H1 (cell line): ENCODE results near the gene UBE2H. TPM values are rescaled to one million over a fixed set of nuclear protein-coding genes. Genes with fewer than 3 reads are reported as not detected.

Experiments
- CTCF ChIA-PET: fragments of 300-600 bp; sonication (Branson Sonifier 250); formaldehyde crosslinking; loops from one replicate; lab custom pipeline; 2021; ENCODE audit not compliant: partially characterized antibody; lab: Charles Lee
- POLR2A ChIA-PET: fragments of 300-600 bp; sonication (Branson Sonifier 250); formaldehyde crosslinking; loops from one replicate; lab custom pipeline; 2021; ENCODE audit warnings: inconsistent platforms; ENCODE audit not compliant: partially characterized antibody; lab: Charles Lee
- DNase-seq, 2 experiments: peaks; one replicate each; pipeline versions ENCODE4 v3.0.0 to v3.0.0-alpha.2; 2010 to 2022; ENCODE audit warnings: low spot score in 2 of 2, low read depth in 1 of 2, mixed read lengths in 1 of 2
- FAIRE-seq: peaks from 2 replicates; lab custom pipeline; 2011; peaks lifted over from hg19 to GRCh38; lab: Jason Lieb, UNC
- H2AFZ ChIP-seq: 2 replicates; pipeline ENCODE4 v1.8.1; 2012; ENCODE audit warnings: low read length, inconsistent platforms
- H2AK5ac ChIP-seq: 2 replicates; pipeline ENCODE4 v1.6.1; 2013; ENCODE audit warnings: low read depth, low read length
- H2BK120ac ChIP-seq: replicated peaks from 2 replicates; pipeline ENCODE3; 2013; ENCODE audit warnings: low read depth, low read length, inconsistent platforms
- H2BK12ac ChIP-seq: 2 replicates; pipeline ENCODE4 v1.6.1; 2013; ENCODE audit warnings: low read depth, low read length
- H2BK15ac ChIP-seq: 2 replicates; pipeline ENCODE4 v1.6.1; 2013; ENCODE audit warnings: low read length
- H2BK20ac ChIP-seq: 2 replicates; pipeline ENCODE4 v1.6.1; 2013; ENCODE audit warnings: low read length
- H2BK5ac ChIP-seq: 2 replicates; pipeline ENCODE4 v1.6.1; 2013; ENCODE audit warnings: low read depth, low read length
- H3K14ac ChIP-seq: 2 replicates; pipeline ENCODE4 v1.6.1; 2013; ENCODE audit warnings: inconsistent platforms; ENCODE audit not compliant: insufficient read length
- H3K18ac ChIP-seq: 2 replicates; pipeline ENCODE4 v1.6.1; 2013; ENCODE audit warnings: low read length; ENCODE audit errors: extremely low read depth
- H3K23ac ChIP-seq: 2 replicates; pipeline ENCODE4 v1.6.1; 2013; ENCODE audit warnings: inconsistent platforms; ENCODE audit not compliant: insufficient read length
- H3K23me2 ChIP-seq: 2 replicates; pipeline ENCODE4 v1.6.1; 2013; ENCODE audit warnings: low read depth, low read length
- H3K27ac ChIP-seq: 2 replicates; pipeline ENCODE4 v1.6.1; 2011; ENCODE audit warnings: low read depth, low read length, inconsistent platforms
- H3K27me3 ChIP-seq, 4 experiments: replicated peaks in 1 of 4; 1 replicate in 1 of 4; 2 replicates in 3 of 4; pipeline versions ENCODE4 v1.6.1 to v1.8.1; 2011 to 2013; ENCODE audit warnings: low read length in 3 of 4, mild to moderate bottlenecking in 3 of 4, inconsistent platforms in 2 of 4, mixed read lengths in 2 of 4, moderate library complexity in 1 of 4; ENCODE audit not compliant: control insufficient read depth in 3 of 4, insufficient read depth in 3 of 4; ENCODE audit errors: extremely low read depth in 1 of 4
- H3K36me3 ChIP-seq, 4 experiments: 2 replicates each; pipeline versions ENCODE4 v1.6.1 to v1.8.1; 2011 to 2013; ENCODE audit warnings: mild to moderate bottlenecking in 4 of 4, low read length in 3 of 4, moderate library complexity in 2 of 4, control low read depth in 1 of 4, inconsistent platforms in 1 of 4; ENCODE audit not compliant: insufficient read depth in 4 of 4, control insufficient read depth in 2 of 4
- H3K4ac ChIP-seq: replicated peaks from 2 replicates; pipeline ENCODE3; 2013; ENCODE audit warnings: low read length, low read depth, mixed read lengths, inconsistent platforms; ENCODE audit not compliant: insufficient read length
- H3K4me1 ChIP-seq, 4 experiments: replicated peaks in 1 of 4; 1 replicate in 1 of 4; 2 replicates in 3 of 4; pipeline versions ENCODE4 v1.6.1 to v1.8.1; 2011 to 2013; ENCODE audit warnings: low read length in 3 of 4, inconsistent platforms in 2 of 4, mixed read lengths in 1 of 4; ENCODE audit not compliant: insufficient read depth in 4 of 4, control insufficient read depth in 3 of 4
- H3K4me2 ChIP-seq, 2 experiments: 2 replicates each; pipeline versions ENCODE4 v1.6.1 to v1.8.1; 2011 to 2013; ENCODE audit warnings: low read depth in 2 of 2, low read length in 2 of 2, control low read depth in 1 of 2, inconsistent platforms in 1 of 2, mild to moderate bottlenecking in 1 of 2; ENCODE audit not compliant: insufficient read depth in 1 of 2
- H3K4me3 ChIP-seq, 4 experiments: fragments of 200-600, 300-600 bp in 1 of 4; sonication (generic), shearing (Covaris generic), sonication (Bioruptor Twin) in 1 of 4; 2 replicates each; pipeline versions ENCODE4 v1.5.1 to v1.8.1; 2011 to 2016; ENCODE audit warnings: low read length in 4 of 4, low read depth in 3 of 4, control low read depth in 2 of 4, inconsistent platforms in 2 of 4, mild to moderate bottlenecking in 2 of 4, mixed read lengths in 1 of 4, moderate library complexity in 1 of 4; ENCODE audit not compliant: insufficient read depth in 2 of 4; ENCODE audit errors: extremely low read depth in 1 of 4
- H3K56ac ChIP-seq: replicated peaks from 2 replicates; pipeline ENCODE3; 2013; ENCODE audit warnings: low read depth, mild to moderate bottlenecking, mixed read lengths, low read length, inconsistent platforms; ENCODE audit not compliant: insufficient read length
- H3K79me1 ChIP-seq: 2 replicates; pipeline ENCODE4 v1.6.1; 2013; ENCODE audit warnings: low read depth, low read length, control low read depth
- H3K79me2 ChIP-seq, 2 experiments: 2 replicates each; pipeline versions ENCODE4 v1.6.1 to v1.8.1; 2012 to 2013; ENCODE audit warnings: low read length in 2 of 2, mild to moderate bottlenecking in 2 of 2, inconsistent platforms in 1 of 2; ENCODE audit not compliant: insufficient read depth in 2 of 2, control insufficient read depth in 1 of 2
- H3K9ac ChIP-seq, 4 experiments: replicated peaks in 1 of 4; 1 replicate in 1 of 4; 2 replicates in 3 of 4; pipeline versions ENCODE4 v1.6.1 to v1.8.1; 2011 to 2013; ENCODE audit warnings: low read depth in 3 of 4, low read length in 3 of 4, control low read depth in 2 of 4, mild to moderate bottlenecking in 2 of 4, moderate library complexity in 2 of 4, inconsistent platforms in 1 of 4; ENCODE audit errors: extremely low read depth in 1 of 4
- H3K9me3 ChIP-seq, 2 experiments: 2 replicates each; pipeline versions ENCODE4 v1.6.1 to v1.8.1; 2012 to 2013; ENCODE audit warnings: mild to moderate bottlenecking in 2 of 2, moderate library complexity in 2 of 2, control low read depth in 1 of 2, inconsistent platforms in 1 of 2, low read depth in 1 of 2, low read length in 1 of 2, mixed read lengths in 1 of 2; ENCODE audit not compliant: insufficient read depth in 2 of 2
- H4K20me1 ChIP-seq, 2 experiments: replicated peaks in 1 of 2; 2 replicates each; pipeline versions ENCODE3 to v1.8.1; 2011 to 2013; ENCODE audit warnings: inconsistent platforms in 2 of 2, low read length in 2 of 2, mild to moderate bottlenecking in 1 of 2; ENCODE audit not compliant: insufficient read depth in 2 of 2, control insufficient read depth in 1 of 2
- H4K5ac ChIP-seq: 2 replicates; pipeline ENCODE4 v1.6.1; 2013; ENCODE audit warnings: low read length, low read depth, mixed read lengths, inconsistent platforms; ENCODE audit not compliant: insufficient read length
- H4K8ac ChIP-seq: 2 replicates; pipeline ENCODE4 v1.8.0; 2013; ENCODE audit warnings: mild to moderate bottlenecking, moderate library complexity, low read length, inconsistent platforms; ENCODE audit not compliant: insufficient read depth; ENCODE audit errors: extremely low read depth
- H4K91ac ChIP-seq: replicated peaks from 2 replicates; pipeline ENCODE3; 2013; ENCODE audit warnings: low read length, mixed read lengths, inconsistent platforms; ENCODE audit not compliant: insufficient read length
- WGBS, 2 experiments: shearing (Covaris generic) in 1 of 2; methylation state at CpG; one replicate each; pipeline versions ENCODE4 v1.1.6 to v1.1.7; 2013 to 2015; ENCODE audit warnings: low lambda C conversion rate in 2 of 2, mixed read lengths in 2 of 2, inconsistent platforms in 1 of 2, low coverage in 1 of 2, missing lambda C conversion rate in 1 of 2; ENCODE audit not compliant: insufficient replicate concordance in 2 of 2, insufficient coverage in 1 of 2, insufficient read length in 1 of 2; ENCODE audit errors: extremely low coverage in 1 of 2, missing lambda C conversion rate in 1 of 2; 5-methylcytosine and 5-hydroxymethylcytosine counted together
- polyA plus RNA-seq, 7 experiments: library from polyadenylated mRNA; depleted of rRNA in 3 of 7; stranded (reverse) in 5 of 7; unstranded in 2 of 7; fragments of >200 nt in 5 of 7; fragments of 200-250 nt in 2 of 7; gene quantifications; 1 replicate in 5 of 7; 2 replicates in 1 of 7; 4 replicates in 1 of 7; pipeline versions ENCODE4 v1.2.1 to v1.2.3, GENCODE V29; 2011 to 2013; ENCODE audit warnings: missing spikeins in 2 of 7, mixed read lengths in 2 of 7
- total RNA-seq: library from RNA; stranded (reverse); fragmentation: NEBNext Ultra II Directional; extraction: Animal tissue kit (Norgen Biotek cat#: 25700); gene quantifications from 2 replicates; pipeline ENCODE4 v1.2.1, GENCODE V29; 2021

Gene UBE2H
- total and polyA plus RNA-seq, 2 of the 8 experiments (the other 6 are each of a cell fraction or from before 2014, with no cell fraction given) = 30.6 to 62.2 TPM

DNA sequence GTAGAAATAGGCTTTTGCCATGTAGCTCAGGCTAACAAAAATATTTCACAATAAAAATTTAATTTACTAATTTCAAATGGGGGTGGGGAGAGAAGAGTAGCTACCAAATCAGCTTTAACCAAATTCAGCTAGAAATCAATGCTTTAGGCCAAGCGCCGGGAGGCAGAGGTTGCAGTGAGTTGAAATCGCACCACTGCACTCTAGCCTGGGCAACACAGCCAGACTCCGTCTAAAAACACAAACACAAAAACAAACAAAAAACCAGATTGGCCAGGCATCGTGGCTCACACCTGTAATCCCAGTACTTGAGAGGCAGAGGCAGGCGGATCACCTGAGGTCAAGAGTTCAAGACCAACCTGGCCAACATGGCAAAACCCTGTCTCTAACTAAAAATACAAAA, 9.4 kb downstream of the UBE2H start:
- DNase-seq (no peak), FAIRE-seq (no peak)
- no peak overlapping the region; the same call in 1 of the 2 replicates for H4K8ac ChIP-seq
- no peaks in the 10 kb centered on the region for H3K23me2 ChIP-seq
- no peak overlapping the region for H2BK20ac ChIP-seq
- no peak overlapping the region for H3K4ac ChIP-seq
- H4K5ac ChIP-seq = no peak overlapping the region
- H3K14ac ChIP-seq = no peak overlapping the region
- no peaks in the 10 kb centered on the region for H3K27me3 ChIP-seq
- ChIA-PET CTCF (interaction anchor here (0.9 kb wide), 1 partner anchor 84 kb away, joined by 3 read pairs; no protein-coding TSS in a partner anchor), POLR2A (interaction anchor here (1.0 to 1.2 kb wide), 2 partner anchors 9 to 75 kb away, joined by 3 to 4 read pairs; no protein-coding TSS in a partner anchor)
- no peak overlapping the region for H3K9ac ChIP-seq
- no peak overlapping the region for H3K18ac ChIP-seq
- H4K91ac ChIP-seq = no peak overlapping the region
- no peak overlapping the region for H2AFZ ChIP-seq
- WGBS, 2 experiments = 91% methylated on average over 6 of the region's 6 CpGs; no CpG with 5 or more reads in 1 of the 2 experiments
- no peak overlapping the region for H3K56ac ChIP-seq
- H3K79me2 ChIP-seq = peaks cover 30 to 98% of the 10 kb centered on the region in 2 experiments
- no peak overlapping the region for H3K4me2 ChIP-seq
- no peak overlapping the region for H2BK5ac ChIP-seq
- H4K20me1 ChIP-seq = peaks cover 3 to 6% of the 10 kb centered on the region in 2 experiments
- no peak overlapping the region for H3K27ac ChIP-seq
- H2BK120ac ChIP-seq = no peak overlapping the region
- peaks cover 0 to 4% (median 0%) of the 10 kb centered on the region in 4 experiments; a peak in 2 of 7 replicates for H3K4me1 ChIP-seq
- peaks cover 0 to 7% (median 0%) of the 10 kb centered on the region in 4 experiments; a peak in 1 of 8 replicates for H3K36me3 ChIP-seq
- no peaks in the 10 kb centered on the region for H3K9me3 ChIP-seq
- no peak overlapping the region for H3K23ac ChIP-seq
- H2AK5ac ChIP-seq = no peak overlapping the region
- H2BK12ac ChIP-seq = no peak overlapping the region
- no peak overlapping the region for H2BK15ac ChIP-seq
- H3K79me1 ChIP-seq = peaks cover 11% of the 10 kb centered on the region
- H3K4me3 ChIP-seq = no peak overlapping the region
